H9 (cell line): ENCODE results near the gene STKLD1. TPM values are rescaled to one million over a fixed set of nuclear protein-coding genes. Genes with fewer than 3 reads are reported as not detected.

Experiments
- DNase-seq: peaks from one replicate; pipeline ENCODE4 v3.0.0-alpha.2; 2017
- H2AFZ ChIP-seq: one replicate; pipeline ENCODE4 v1.6.1; 2013; ENCODE audit warnings: mild to moderate bottlenecking, low read length, control low read depth, moderate library complexity
- H2AK5ac ChIP-seq: 2 replicates; pipeline ENCODE4 v1.6.1; 2013; ENCODE audit warnings: low read length, control low read depth, mixed read lengths; ENCODE audit not compliant: insufficient read length
- H2BK120ac ChIP-seq: one replicate; pipeline ENCODE4 v1.6.1; 2013; ENCODE audit warnings: low read depth, mild to moderate bottlenecking, low read length, control low read depth, inconsistent platforms; ENCODE audit not compliant: poor library complexity, severe bottlenecking
- H2BK12ac ChIP-seq: 2 replicates; pipeline ENCODE4 v1.6.1; 2013; ENCODE audit warnings: low read length, control low read depth, mixed read lengths, low read depth; ENCODE audit not compliant: insufficient read length
- H2BK15ac ChIP-seq: 2 replicates; pipeline ENCODE4 v1.6.1; 2013; ENCODE audit warnings: low read depth, low read length, control low read depth
- H2BK20ac ChIP-seq: one replicate; pipeline ENCODE4 v1.6.1; 2013; ENCODE audit warnings: low read depth, mild to moderate bottlenecking, low read length, control low read depth, inconsistent platforms; ENCODE audit not compliant: poor library complexity, severe bottlenecking
- H2BK5ac ChIP-seq: 2 replicates; pipeline ENCODE4 v1.6.1; 2013; ENCODE audit warnings: low read length, control low read depth, mixed read lengths; ENCODE audit not compliant: insufficient read length
- H3K14ac ChIP-seq: 2 replicates; pipeline ENCODE4 v1.6.1; 2013; ENCODE audit warnings: low read length, control low read depth; ENCODE audit not compliant: insufficient read depth
- H3K18ac ChIP-seq: 2 replicates; pipeline ENCODE4 v1.6.1; 2013; ENCODE audit warnings: low read depth, mild to moderate bottlenecking, mixed read lengths, low read length, control low read depth; ENCODE audit not compliant: insufficient read length
- H3K23ac ChIP-seq: 2 replicates; pipeline ENCODE4 v1.6.1; 2013; ENCODE audit warnings: low read length, control low read depth, mixed read lengths, low read depth; ENCODE audit not compliant: insufficient read length
- H3K23me2 ChIP-seq: 2 replicates; pipeline ENCODE4 v1.6.1; 2013; ENCODE audit warnings: low read depth, mild to moderate bottlenecking, mixed read lengths, low read length, control low read depth; ENCODE audit not compliant: insufficient read length, poor library complexity, severe bottlenecking
- H3K27ac ChIP-seq: 2 replicates; pipeline ENCODE4 v1.5.1; 2013; ENCODE audit warnings: low read length, control low read depth, mixed read lengths, low read depth; ENCODE audit not compliant: insufficient read length
- H3K27me3 ChIP-seq: 2 replicates; pipeline ENCODE4 v1.6.1; 2013; ENCODE audit warnings: low read length, control low read depth, inconsistent platforms; ENCODE audit not compliant: insufficient read depth
- H3K4ac ChIP-seq: 2 replicates; pipeline ENCODE4 v1.6.1; 2013; ENCODE audit warnings: low read depth, mild to moderate bottlenecking, control low read depth, inconsistent platforms, low read length, moderate library complexity
- H3K4me1 ChIP-seq: 2 replicates; pipeline ENCODE4 v1.6.1; 2013; ENCODE audit warnings: low read length, control low read depth, inconsistent platforms; ENCODE audit not compliant: insufficient read depth
- H3K4me2 ChIP-seq: 2 replicates; pipeline ENCODE4 v1.6.1; 2013; ENCODE audit warnings: low read length, control low read depth, mixed read lengths; ENCODE audit not compliant: insufficient read length, insufficient read depth
- H3K56ac ChIP-seq: 2 replicates; pipeline ENCODE4 v1.6.1; 2013; ENCODE audit warnings: low read depth, mild to moderate bottlenecking, mixed read lengths, low read length, control low read depth; ENCODE audit not compliant: insufficient read length
- H3K79me1 ChIP-seq: 2 replicates; pipeline ENCODE4 v1.6.1; 2013; ENCODE audit warnings: low read depth, mild to moderate bottlenecking, moderate library complexity, low read length, control low read depth, inconsistent platforms; ENCODE audit not compliant: insufficient read depth, poor library complexity, severe bottlenecking
- H3K79me2 ChIP-seq: 2 replicates; pipeline ENCODE4 v1.6.1; 2013; ENCODE audit warnings: low read length, control low read depth, inconsistent platforms; ENCODE audit not compliant: insufficient read depth
- H3K9ac ChIP-seq: 2 replicates; pipeline ENCODE4 v1.6.1; 2013; ENCODE audit warnings: low read length, control low read depth, mixed read lengths; ENCODE audit not compliant: insufficient read length; ENCODE audit errors: extremely low read depth
- H3K9me3 ChIP-seq: one replicate; pipeline ENCODE4 v1.6.1; 2013; ENCODE audit warnings: low read depth, low read length, inconsistent platforms; ENCODE audit not compliant: control insufficient read depth
- H3T11ph ChIP-seq: one replicate; pipeline ENCODE4 v1.6.1; 2013; ENCODE audit warnings: mild to moderate bottlenecking, low read length, control low read depth, inconsistent platforms
- H4K20me1 ChIP-seq: one replicate; pipeline ENCODE4 v1.6.1; 2013; ENCODE audit not compliant: control insufficient read depth, insufficient read length, insufficient read depth
- H4K5ac ChIP-seq: 2 replicates; pipeline ENCODE4 v1.6.1; 2013; ENCODE audit warnings: low read depth, mild to moderate bottlenecking, mixed read lengths, low read length, control low read depth; ENCODE audit not compliant: insufficient read length
- H4K8ac ChIP-seq: replicated peaks from 2 replicates; pipeline ENCODE4 v1.6.1; 2013; ENCODE audit warnings: low read length, control low read depth, mixed read lengths, low read depth; ENCODE audit not compliant: insufficient read length
- H4K91ac ChIP-seq: 2 replicates; pipeline ENCODE4 v1.6.1; 2013; ENCODE audit warnings: low read depth, mild to moderate bottlenecking, moderate library complexity, mixed read lengths, low read length, control low read depth; ENCODE audit not compliant: insufficient read length
- H3K27ac Mint-ChIP-seq, 3 experiments: 2 replicates in 2 of 3; 3 replicates in 1 of 3; pipeline ENCODE4 v1.8.0; 2020 to 2021; ENCODE audit warnings: mixed read lengths in 3 of 3, mild to moderate bottlenecking in 1 of 3, moderate library complexity in 1 of 3
- H3K27me3 Mint-ChIP-seq: 2 replicates; pipeline ENCODE4 v1.8.0; 2021; ENCODE audit warnings: low read depth, mild to moderate bottlenecking, moderate library complexity, mixed read lengths
- H3K36me3 Mint-ChIP-seq, 3 experiments: 2 replicates in 2 of 3; 3 replicates in 1 of 3; pipeline ENCODE4 v1.8.0; 2020 to 2021; ENCODE audit warnings: low read depth in 3 of 3, mixed read lengths in 3 of 3; ENCODE audit not compliant: insufficient read depth in 1 of 3
- H3K4me1 Mint-ChIP-seq, 2 experiments: 2 replicates each; pipeline ENCODE4 v1.8.0; 2020; ENCODE audit warnings: mixed read lengths in 2 of 2
- H3K4me3 Mint-ChIP-seq, 2 experiments: 2 replicates in 1 of 2; 3 replicates in 1 of 2; pipeline ENCODE4 v1.8.0; 2020 to 2021; ENCODE audit warnings: mild to moderate bottlenecking in 2 of 2, mixed read lengths in 2 of 2, moderate library complexity in 1 of 2
- H3K9me3 Mint-ChIP-seq, 2 experiments: 2 replicates in 1 of 2; 3 replicates in 1 of 2; pipeline ENCODE4 v1.8.0; 2020; ENCODE audit warnings: mild to moderate bottlenecking in 2 of 2, mixed read lengths in 2 of 2, moderate library complexity in 1 of 2
- CTCF ChIP-seq: fragments of 200-600 bp; sonication (generic); conservative IDR thresholded peaks from 3 replicates; pipeline ENCODE4 v1.8.0; 2021; ENCODE audit warnings: antibody characterized with exemption, mild to moderate bottlenecking
- WGBS: extraction: QIAGEN DNeasy Blood & Tissue Kit; methylation state at CpG from one replicate; pipeline ENCODE4 v1.1.7; 2013; ENCODE audit warnings: missing lambda C conversion rate, low lambda C conversion rate, mixed read lengths; ENCODE audit not compliant: insufficient read length; ENCODE audit errors: extremely low coverage; 5-methylcytosine and 5-hydroxymethylcytosine counted together
- total RNA-seq: library from RNA; stranded (reverse); gene quantifications from 2 replicates; pipeline ENCODE4 v1.2.1, GENCODE V29; 2021

STKLD1 gene
- total RNA-seq, 1 experiment from 2014 or later: 0.57 TPM

DNA sequence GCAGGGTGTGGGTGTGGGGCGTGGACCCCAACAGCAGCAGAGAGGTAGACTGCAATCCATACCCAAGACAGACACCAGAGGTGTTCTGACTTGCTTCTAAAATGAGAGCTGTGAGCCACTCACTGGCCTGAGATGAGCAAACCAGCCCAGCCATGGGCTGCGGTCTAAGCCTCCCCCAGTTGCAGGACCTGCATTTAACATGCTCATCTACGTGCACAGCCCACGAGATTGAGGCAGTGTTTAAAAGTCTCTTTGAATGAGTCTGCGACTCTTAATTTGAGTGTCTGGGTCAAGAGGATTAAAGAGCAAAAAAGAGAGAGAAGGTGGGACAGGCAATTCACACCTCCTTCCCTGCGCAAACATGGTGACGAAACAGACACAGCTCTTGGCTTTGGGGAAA lies 6.2 kb upstream of the STKLD1 start:
- Histone ChIP-seq H2BK5ac (no peak overlapping the region), H3K4ac (no peak overlapping the region), H3K79me1 (peaks cover 34% of the 10 kb centered on the region), H2BK12ac (no peak overlapping the region), H3K27ac (no peak overlapping the region), H2AFZ (no peak overlapping the region), H3K56ac (no peak overlapping the region), H2BK20ac (no peak overlapping the region), H3K4me1 (no peaks in the 10 kb centered on the region), H3K4me2 (no peak overlapping the region), H4K91ac (no peak overlapping the region), H3K14ac (no peak overlapping the region), H3K9me3 (no peaks in the 10 kb centered on the region), H2AK5ac (no peak overlapping the region), H4K20me1 (no peaks in the 10 kb centered on the region), H3K18ac (no peak overlapping the region), H4K5ac (no peak overlapping the region), H3K9ac (no peak overlapping the region), H3K27me3 (no peaks in the 10 kb centered on the region), H3K79me2 (peaks cover 59% of the 10 kb centered on the region; the same call in 1 of the 2 replicates), H4K8ac (no peak overlapping the region), H3K23me2 (peaks cover 3% of the 10 kb centered on the region), H2BK15ac (no peak overlapping the region), H3K23ac (no peak overlapping the region), H3T11ph (no peak overlapping the region), H2BK120ac (no peak overlapping the region)
- no CpG with 5 or more reads among the region's 7 CpGs for WGBS
- no peaks in the 10 kb centered on the region for H3K27me3 Mint-ChIP-seq
- H3K9me3 Mint-ChIP-seq: no peaks in the 10 kb centered on the region
- H3K27ac Mint-ChIP-seq: no peak overlapping the region; a peak in 1 of 7 replicates
- peaks cover 9 to 11% of the 10 kb centered on the region in 2 experiments for H3K4me1 Mint-ChIP-seq
- no peak overlapping the region for H3K4me3 Mint-ChIP-seq
- peaks cover 27 to 78% (median 62%) of the 10 kb centered on the region in 3 experiments; a peak in 6 of 7 replicates for H3K36me3 Mint-ChIP-seq
- no peak for DNase-seq
- no peak for TF ChIP-seq CTCF
